AG08395 (cell line): ENCODE data around the gene PSMG3.
"Not testable (repeated sequence)": the region's sequence is repeated elsewhere in the genome, so short reads cannot be mapped to it uniquely, and the experiment has no call there.

ENCODE experiments used
- DNase-seq: peaks from one replicate; pipeline ENCODE4 v3.0.0; 2012; ENCODE audit warnings: mixed read lengths, low spot score

Gene PSMG3

GRCh38 chr7:1596181-1597043, 26.6 kb upstream of the PSMG3 start:
- DNase-seq, result no peak

- no peak for DNase-seq
Measured at GRCh38 chr7:1595636-1596035, 25.8 kb upstream of the PSMG3 start.

GRCh38 chr7:1595027-1595426, 25.2 kb upstream of the PSMG3 start:
- DNase-seq, result no peak

- DNase-seq, result no peak
Measured at GRCh38 chr7:1593904-1594421, 24.1 kb upstream of the PSMG3 start.

GRCh38 chr7:1593091-1593866, 23.4 kb upstream of the PSMG3 start:
- DNase-seq, result no peak

GRCh38 chr7:1592299-1592871, 22.6 kb upstream of the PSMG3 start:
- no peak for DNase-seq

- no peak for DNase-seq
Measured at GRCh38 chr7:1591876-1592275, 22.0 kb upstream of the PSMG3 start.

GRCh38 chr7:1591396-1591795, 21.6 kb upstream of the PSMG3 start:
- DNase-seq, result no peak

- DNase-seq, result no peak
Measured at GRCh38 chr7:1590887-1591286, 21.1 kb upstream of the PSMG3 start.

- DNase-seq, result no peak
Measured at GRCh38 chr7:1590476-1590875, 20.6 kb upstream of the PSMG3 start.

- no peak for DNase-seq
Measured at GRCh38 chr7:1588978-1589377, 19.1 kb upstream of the PSMG3 start.

- no peak for DNase-seq
Measured at GRCh38 chr7:1587738-1588137, 17.9 kb upstream of the PSMG3 start.

- no peak for DNase-seq
Measured at GRCh38 chr7:1586827-1587705, 17.2 kb upstream of the PSMG3 start.

GRCh38 chr7:1586126-1586826, 16.4 kb upstream of the PSMG3 start:
- DNase-seq, result no peak

GRCh38 chr7:1585142-1585981, 15.5 kb upstream of the PSMG3 start:
- DNase-seq, result no peak

- DNase-seq, result no peak
Measured at GRCh38 chr7:1584700-1585099, 14.9 kb upstream of the PSMG3 start.

GRCh38 chr7:1583241-1583930, 13.6 kb upstream of the PSMG3 start:
- DNase-seq, result not testable (repeated sequence)

- no peak for DNase-seq
Measured at GRCh38 chr7:1580422-1581030, 10.7 kb upstream of the PSMG3 start.
